B cell (primary cell): ENCODE results near the gene TENM4.

ENCODE experiments used
- CTCF ChIP-seq: fragments of 200-600 bp; IDR thresholded peaks from one replicate; pipeline ENCODE4 v1.8.0; 2022; ENCODE audit warnings: antibody characterized with exemption, mild to moderate bottlenecking
- EZH2 ChIP-seq: IDR thresholded peaks from 2 replicates; pipeline ENCODE4 v1.6.1; 2012; ENCODE audit warnings: borderline replicate concordance, low read depth, mild to moderate bottlenecking, moderate library complexity, low read length; ENCODE audit not compliant: insufficient read depth, poor library complexity, severe bottlenecking

GRCh38 chr11:78841456-78842060, 599.3 kb downstream of the TENM4 start:
- TF ChIP-seq CTCF (no peak), EZH2 (no peak)
